HCT116 (cell line): Measurements from ENCODE around the gene TRRAP. TPM values are rescaled to one million over a fixed set of nuclear protein-coding genes. Genes with fewer than 3 reads are reported as not detected.

Experiments
- ATAC-seq: fragments of 200-7000 bp; cut with Tn5 transposase; 2 replicates; pipeline ENCODE4 v1.9.1; 2020; ENCODE audit warnings: mild to moderate bottlenecking, moderate library complexity
- BruUV-seq: library from RNA; stranded (reverse); fragments of 400-500 nt; replicated peaks from 2 replicates; lab custom pipeline; 2021; lab: Mats Ljungman, UMichigan
- CTCF ChIA-PET: fragments of 300-600 bp; sonication (Branson Sonifier 250); formaldehyde crosslinking; loops from one replicate; lab custom pipeline; 2021; ENCODE audit warnings: antibody characterized with exemption; lab: Charles Lee
- POLR2A ChIA-PET: fragments of 300-600, 350-600 bp; sonication (Branson Sonifier 250); formaldehyde crosslinking; loops from one replicate; lab custom pipeline; 2021; ENCODE audit warnings: antibody characterized with exemption; lab: Charles Lee
- RAD21 ChIA-PET, 2 experiments: fragments of 300-600 bp; sonication (Branson Sonifier 250); formaldehyde crosslinking; loops; one replicate each; lab custom pipeline; 2023; ENCODE audit warnings: low total read pairs in 2 of 2; ENCODE audit not compliant: uncharacterized antibody in 2 of 2, unreplicated experiment in 2 of 2, low non-redundant PET in 1 of 2; lab: Charles Lee
- DNase-seq: peaks from one replicate; pipeline ENCODE4 v3.0.0-alpha.2; 2010; ENCODE audit warnings: low read depth, low spot score
- H2AFZ ChIP-seq: fragments of 200-600 bp; shearing (Covaris generic), sonication (generic); 2 replicates; pipeline ENCODE4 v1.6.1; 2017; ENCODE audit warnings: low read depth, mixed run types, mixed read lengths, antibody characterized with exemption, low read length; ENCODE audit not compliant: poor library complexity, severe bottlenecking
- H3K27ac ChIP-seq: 2 replicates; pipeline ENCODE4 v1.5.1; 2012; ENCODE audit warnings: low read depth, low read length
- H3K27me3 ChIP-seq: fragments of 200-600 bp; sonication (generic); 2 replicates; pipeline ENCODE4 v1.6.1; 2016; ENCODE audit warnings: mixed run types, low read length, mixed read lengths; ENCODE audit not compliant: insufficient read depth
- H3K36me3 ChIP-seq, 2 experiments: fragments of 200-500 bp in 1 of 2; fragments of 200-600 bp in 1 of 2; sonication (Bioruptor generic) in 1 of 2; sonication (generic) in 1 of 2; 2 replicates each; pipeline versions ENCODE4 v1.5.1 to v1.6.1; 2014 to 2016; ENCODE audit warnings: low read length in 2 of 2, inconsistent platforms in 1 of 2, mixed read lengths in 1 of 2, mixed run types in 1 of 2; ENCODE audit not compliant: insufficient read depth in 2 of 2, control insufficient read depth in 1 of 2
- H3K4me1 ChIP-seq, 2 experiments: fragments of 200-600 bp in 1 of 2; sonication (generic) in 1 of 2; 2 replicates each; pipeline versions ENCODE4 v1.5.1 to v1.6.1; 2012 to 2017; ENCODE audit warnings: low read length in 2 of 2, inconsistent platforms in 1 of 2, mild to moderate bottlenecking in 1 of 2, mixed read lengths in 1 of 2, mixed run types in 1 of 2, moderate library complexity in 1 of 2; ENCODE audit not compliant: insufficient read depth in 2 of 2, control insufficient read depth in 1 of 2
- H3K4me2 ChIP-seq: fragments of 200-600 bp; sonication (generic); 2 replicates; pipeline ENCODE4 v1.6.1; 2017; ENCODE audit warnings: mixed run types, low read length, mixed read lengths
- H3K4me3 ChIP-seq, 2 experiments: fragments of 200-600 bp in 1 of 2; sonication (generic) in 1 of 2; replicated peaks in 1 of 2; 2 replicates each; pipeline ENCODE4 v1.5.1; 2011 to 2016; ENCODE audit warnings: low read length in 2 of 2, control low read depth in 1 of 2, low read depth in 1 of 2, mild to moderate bottlenecking in 1 of 2, mixed read lengths in 1 of 2, mixed run types in 1 of 2
- H3K79me2 ChIP-seq: fragments of 200-600 bp; sonication (generic); 2 replicates; pipeline ENCODE4 v1.6.1; 2017; ENCODE audit warnings: mild to moderate bottlenecking, mixed run types, low read length, moderate library complexity, mixed read lengths; ENCODE audit not compliant: insufficient read depth
- H3K9ac ChIP-seq: fragments of 200-600 bp; sonication (generic); 2 replicates; pipeline ENCODE4 v1.6.1; 2016; ENCODE audit warnings: low read length, mixed read lengths
- H3K9me2 ChIP-seq: fragments of 200-600 bp; sonication (generic), shearing (Covaris generic); 2 replicates; pipeline ENCODE4 v1.6.1; 2017; ENCODE audit warnings: mixed run types, mild to moderate bottlenecking, moderate library complexity; ENCODE audit not compliant: insufficient read depth
- H3K9me3 ChIP-seq, 2 experiments: fragments of 200-500 bp in 1 of 2; fragments of 200-600 bp in 1 of 2; sonication (Bioruptor generic) in 1 of 2; sonication (generic) in 1 of 2; 2 replicates each; pipeline ENCODE4 v1.6.1; 2014 to 2017; ENCODE audit warnings: low read length in 2 of 2, mixed read lengths in 2 of 2, inconsistent platforms in 1 of 2, low read depth in 1 of 2, mild to moderate bottlenecking in 1 of 2, mixed run types in 1 of 2, moderate library complexity in 1 of 2; ENCODE audit not compliant: control insufficient read depth in 1 of 2, insufficient read depth in 1 of 2
- H4K20me1 ChIP-seq: fragments of 200-600 bp; sonication (generic), shearing (Covaris generic); 2 replicates; pipeline ENCODE4 v1.6.1; 2017; ENCODE audit warnings: mixed run types, mild to moderate bottlenecking, moderate library complexity; ENCODE audit not compliant: insufficient read depth
- CEBPB ChIP-seq: IDR thresholded peaks from 2 replicates; pipeline ENCODE4 v1.6.1; 2012; ENCODE audit warnings: low read depth
- EGR1 ChIP-seq: IDR thresholded peaks from 2 replicates; pipeline ENCODE4 v1.6.1; 2012; ENCODE audit warnings: low read depth
- ELF1 ChIP-seq: IDR thresholded peaks from 2 replicates; pipeline ENCODE4 v1.6.1; 2012; ENCODE audit warnings: low read depth, borderline replicate concordance
- EZH2 ChIP-seq: fragments of 200-600 bp; sonication (generic); IDR thresholded peaks from 2 replicates; pipeline ENCODE4 v1.6.1; 2017; ENCODE audit warnings: antibody characterized with exemption, mixed run types
- EZH2phosphoT487 ChIP-seq: fragments of 200-600 bp; IDR thresholded peaks from 2 replicates; pipeline ENCODE4 v1.6.1; 2018; ENCODE audit warnings: antibody characterized with exemption, borderline replicate concordance
- FOSL1 ChIP-seq: IDR thresholded peaks from 2 replicates; pipeline ENCODE4 v1.6.1; 2012; ENCODE audit warnings: low read depth
- POLR2A ChIP-seq: IDR thresholded peaks from 2 replicates; pipeline ENCODE4 v1.7.0; 2011; ENCODE audit warnings: borderline replicate concordance; ENCODE audit not compliant: insufficient read depth, insufficient read length; ENCODE audit errors: extremely low read depth
- POLR2AphosphoS5 ChIP-seq: IDR thresholded peaks from 2 replicates; pipeline ENCODE4 v1.6.1; 2011; ENCODE audit warnings: mild to moderate bottlenecking, low read depth, low read length, moderate library complexity
- RAD21 ChIP-seq: IDR thresholded peaks from 2 replicates; pipeline ENCODE4 v1.6.1; 2012; ENCODE audit warnings: low read depth, mild to moderate bottlenecking
- REST ChIP-seq: IDR thresholded peaks from 2 replicates; pipeline ENCODE4 v1.6.1; 2012; ENCODE audit warnings: low read depth
- TCF7L2 ChIP-seq: IDR thresholded peaks from 2 replicates; pipeline ENCODE4 v1.7.0; 2011; ENCODE audit warnings: borderline replicate concordance, inconsistent platforms; ENCODE audit not compliant: insufficient read depth, insufficient read length; ENCODE audit errors: extremely low read depth
- YY1 ChIP-seq: IDR thresholded peaks from 2 replicates; pipeline ENCODE4 v1.6.1; 2011; ENCODE audit warnings: low read length, low read depth, moderate library complexity, mild to moderate bottlenecking; ENCODE audit not compliant: insufficient replicate concordance; ENCODE audit errors: extremely low read depth
- ZNF274 ChIP-seq: fragments of 200-500 bp; sonication (Bioruptor generic); IDR thresholded peaks from 2 replicates; pipeline ENCODE4 v1.6.1; 2014; ENCODE audit warnings: mild to moderate bottlenecking, low read depth, low read length, inconsistent platforms
- intact Hi-C: fragments of 100-400 bp; cut with micrococcal nuclease; formaldehyde crosslinking; loops from 2 replicates; pipeline ENCODE4 v1.10.0; 2022
- total RNA-seq: library from RNA; stranded (reverse); gene quantifications from one replicate; pipeline ENCODE4 v1.2.1, GENCODE V29; 2021; ENCODE audit not compliant: unreplicated experiment
- TF ChIP-seq, protein P1 (sequence below): IDR thresholded peaks from 2 replicates; pipeline ENCODE4 v1.6.1; 2011; ENCODE audit warnings: mild to moderate bottlenecking, low read length, moderate library complexity; ENCODE audit not compliant: insufficient replicate concordance; ENCODE audit errors: extremely low read depth
- TF ChIP-seq, protein P2 (sequence below): IDR thresholded peaks from 2 replicates; pipeline ENCODE4 v1.6.1; 2012

The TRRAP gene
- total RNA-seq, 1 experiment from 2014 or later: 44.5 TPM

DNA sequence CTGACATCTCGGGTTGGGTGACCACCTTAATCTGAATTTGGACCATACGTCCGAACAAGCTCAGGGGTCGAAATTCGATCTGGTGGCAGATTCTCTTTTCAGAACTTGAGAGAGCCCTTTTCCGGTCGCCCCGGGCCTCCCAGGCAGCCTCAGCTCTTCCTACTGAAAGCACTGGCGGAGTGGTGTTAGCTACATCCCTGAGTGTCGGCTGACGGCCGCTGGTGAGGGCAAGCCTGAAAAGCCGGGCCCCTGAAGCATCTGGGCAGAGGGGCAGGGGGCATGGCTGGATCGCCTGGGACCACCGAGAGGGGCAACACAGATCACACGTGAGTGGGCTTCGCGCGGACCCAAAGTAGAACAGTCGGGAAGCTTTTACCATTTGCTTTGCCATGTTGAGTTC lies 149.5 kb downstream of the TRRAP start:
- Histone ChIP-seq H3K4me2 (no peak overlapping the region), H3K4me3 (no peak overlapping the region), H3K79me2 (no peaks in the 10 kb centered on the region), H4K20me1 (no peaks in the 10 kb centered on the region), H3K36me3 (peaks cover 13 to 17% of the 10 kb centered on the region in 2 experiments; a peak in 2 of 4 replicates), H2AFZ (no peak overlapping the region), H3K9me2 (no peaks in the 10 kb centered on the region), H3K9me3 (no peaks in the 10 kb centered on the region), H3K27ac (no peak overlapping the region), H3K4me1 (no peaks in the 10 kb centered on the region), H3K27me3 (no peaks in the 10 kb centered on the region), H3K9ac (no peak overlapping the region)
- intact Hi-C loops: no loop called here
- ChIA-PET RAD21 (no interaction called here), POLR2A (no interaction called here), CTCF (no interaction called here)
- DNase-seq (no peak), ATAC-seq (no peak)
- no TSS peak for BruUV-seq
- TF ChIP-seq RAD21 (no peak), ZNF274 (no peak), YY1 (no peak), REST (no peak), EZH2phosphoT487 (no peak), FOSL1 (no peak), ELF1 (no peak), TCF7L2 (no peak), POLR2A (no peak), CEBPB (no peak), EGR1 (no peak), EZH2 (no peak), POLR2AphosphoS5 (no peak)
- TF ChIP-seq, protein P1, sequence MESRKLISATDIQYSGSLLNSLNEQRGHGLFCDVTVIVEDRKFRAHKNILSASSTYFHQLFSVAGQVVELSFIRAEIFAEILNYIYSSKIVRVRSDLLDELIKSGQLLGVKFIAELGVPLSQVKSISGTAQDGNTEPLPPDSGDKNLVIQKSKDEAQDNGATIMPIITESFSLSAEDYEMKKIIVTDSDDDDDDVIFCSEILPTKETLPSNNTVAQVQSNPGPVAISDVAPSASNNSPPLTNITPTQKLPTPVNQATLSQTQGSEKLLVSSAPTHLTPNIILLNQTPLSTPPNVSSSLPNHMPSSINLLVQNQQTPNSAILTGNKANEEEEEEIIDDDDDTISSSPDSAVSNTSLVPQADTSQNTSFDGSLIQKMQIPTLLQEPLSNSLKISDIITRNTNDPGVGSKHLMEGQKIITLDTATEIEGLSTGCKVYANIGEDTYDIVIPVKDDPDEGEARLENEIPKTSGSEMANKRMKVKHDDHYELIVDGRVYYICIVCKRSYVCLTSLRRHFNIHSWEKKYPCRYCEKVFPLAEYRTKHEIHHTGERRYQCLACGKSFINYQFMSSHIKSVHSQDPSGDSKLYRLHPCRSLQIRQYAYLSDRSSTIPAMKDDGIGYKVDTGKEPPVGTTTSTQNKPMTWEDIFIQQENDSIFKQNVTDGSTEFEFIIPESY: no peak
- TF ChIP-seq, protein P2, sequence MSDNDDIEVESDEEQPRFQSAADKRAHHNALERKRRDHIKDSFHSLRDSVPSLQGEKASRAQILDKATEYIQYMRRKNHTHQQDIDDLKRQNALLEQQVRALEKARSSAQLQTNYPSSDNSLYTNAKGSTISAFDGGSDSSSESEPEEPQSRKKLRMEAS: no peak
